Liver (tissue), 9 donors: Measurements from ENCODE around the gene MID1. TPM values are rescaled to one million over a fixed set of nuclear protein-coding genes. Genes with fewer than 3 reads are reported as not detected.

Experiments
- DNase-seq: peaks from one replicate; pipeline ENCODE4 v3.0.0-alpha.2; 2017; ENCODE audit warnings: low spot score
- H3K27ac ChIP-seq, 2 donors: one replicate each; pipeline ENCODE4 v1.7.0; 2013; ENCODE audit warnings: inconsistent platforms in 2 of 2, low read length in 2 of 2, control low read depth in 1 of 2, low read depth in 1 of 2, mild to moderate bottlenecking in 1 of 2
- H3K27me3 ChIP-seq, 4 donors: one replicate each; pipeline versions ENCODE4 v1.6.1 to v1.7.0; 2013; ENCODE audit warnings: low read length in 3 of 4, inconsistent platforms in 1 of 4, mild to moderate bottlenecking in 1 of 4, moderate library complexity in 1 of 4; ENCODE audit not compliant: control insufficient read depth in 4 of 4, insufficient read depth in 4 of 4
- H3K36me3 ChIP-seq, 4 donors: one replicate each; pipeline versions ENCODE4 v1.6.1 to v1.7.0; 2013; ENCODE audit warnings: low read length in 3 of 4, mild to moderate bottlenecking in 3 of 4, low read depth in 1 of 4, moderate library complexity in 1 of 4; ENCODE audit not compliant: control insufficient read depth in 4 of 4, insufficient read depth in 3 of 4
- H3K4me1 ChIP-seq, 4 donors: one replicate each; pipeline versions ENCODE4 v1.6.1 to v1.7.0; 2013; ENCODE audit warnings: low read length in 3 of 4, mild to moderate bottlenecking in 3 of 4, moderate library complexity in 1 of 4; ENCODE audit not compliant: control insufficient read depth in 4 of 4, insufficient read depth in 4 of 4
- H3K4me3 ChIP-seq, 3 donors: one replicate each; pipeline versions ENCODE4 v1.6.1 to v1.7.0; 2013; ENCODE audit warnings: low read length in 3 of 3, control low read depth in 1 of 3, low read depth in 1 of 3, mild to moderate bottlenecking in 1 of 3
- H3K9ac ChIP-seq, 2 donors: one replicate each; pipeline ENCODE4 v1.7.0; 2013; ENCODE audit warnings: low read length in 2 of 2, mild to moderate bottlenecking in 2 of 2, moderate library complexity in 2 of 2, control low read depth in 1 of 2, low read depth in 1 of 2
- H3K9me3 ChIP-seq, 4 donors: one replicate each; pipeline versions ENCODE4 v1.6.1 to v1.7.0; 2013; ENCODE audit warnings: low read length in 3 of 4; ENCODE audit not compliant: control insufficient read depth in 4 of 4
- EGR1 ChIP-seq, 2 donors: IDR thresholded peaks; 2 replicates each; pipeline ENCODE4 v1.6.1; 2016 to 2018; ENCODE audit warnings: antibody characterized with exemption in 2 of 2, low read depth in 2 of 2
- FOXA1 ChIP-seq: IDR thresholded peaks from 2 replicates; pipeline ENCODE4 v1.6.1; 2016; ENCODE audit warnings: antibody characterized with exemption
- FOXA2 ChIP-seq: IDR thresholded peaks from 2 replicates; pipeline ENCODE4 v1.6.1; 2016; ENCODE audit warnings: antibody characterized with exemption
- GABPA ChIP-seq, 2 donors: IDR thresholded peaks in 1 of 2; conservative IDR thresholded peaks in 1 of 2; 2 replicates each; pipeline ENCODE4 v1.6.1; 2016; ENCODE audit warnings: antibody characterized with exemption in 2 of 2, mild to moderate bottlenecking in 1 of 2, moderate library complexity in 1 of 2
- HNF4A ChIP-seq, 2 donors: conservative IDR thresholded peaks; 2 replicates each; pipeline ENCODE4 v1.6.1; 2016; ENCODE audit warnings: antibody characterized with exemption in 2 of 2, mild to moderate bottlenecking in 2 of 2
- HNF4G ChIP-seq: IDR thresholded peaks from 2 replicates; pipeline ENCODE4 v1.6.1; 2016; ENCODE audit warnings: antibody characterized with exemption
- JUND ChIP-seq, 2 donors: IDR thresholded peaks; 2 replicates each; pipeline ENCODE4 v1.6.1; 2016; ENCODE audit warnings: antibody characterized with exemption in 2 of 2
- NR2F2 ChIP-seq: IDR thresholded peaks from 2 replicates; pipeline ENCODE4 v1.6.1; 2016; ENCODE audit warnings: antibody characterized with exemption
- RAD21 ChIP-seq, 2 donors: IDR thresholded peaks; 2 replicates each; pipeline ENCODE4 v1.6.1; 2016; ENCODE audit warnings: antibody characterized with exemption in 2 of 2, mild to moderate bottlenecking in 2 of 2
- RXRA ChIP-seq, 2 donors: IDR thresholded peaks; 2 replicates each; pipeline ENCODE4 v1.6.1; 2017 to 2018; ENCODE audit warnings: antibody characterized with exemption in 2 of 2, mild to moderate bottlenecking in 1 of 2
- SP1 ChIP-seq: IDR thresholded peaks from 2 replicates; pipeline ENCODE4 v1.6.1; 2018; ENCODE audit warnings: antibody characterized with exemption, mild to moderate bottlenecking
- TAF1 ChIP-seq: conservative IDR thresholded peaks from 2 replicates; pipeline ENCODE4 v1.6.1; 2016; ENCODE audit warnings: antibody characterized with exemption, mild to moderate bottlenecking
- YY1 ChIP-seq: IDR thresholded peaks from 2 replicates; pipeline ENCODE4 v1.6.1; 2016; ENCODE audit warnings: antibody characterized with exemption, mild to moderate bottlenecking
- WGBS: extraction: QIAGEN DNeasy Blood & Tissue Kit; methylation state at CpG from one replicate; pipeline ENCODE4 v1.1.7; 2013; 5-methylcytosine and 5-hydroxymethylcytosine counted together
- polyA plus RNA-seq, 2 donors: library from polyadenylated mRNA; stranded (reverse) in 1 of 2; unstranded in 1 of 2; fragments of 200-250 nt in 1 of 2; fragments of >200 nt in 1 of 2; fragmentation: Nextera tagmentation in 1 of 2; extraction: Ambion mirVana in 1 of 2; gene quantifications; one replicate each; pipeline versions ENCODE4 v1.2.1 to v1.2.3, GENCODE V29; 2013 to 2015
- total RNA-seq, 2 donors: library from RNA; depleted of rRNA; stranded (reverse); fragments of >200 nt; gene quantifications; one replicate each; pipeline ENCODE4 v1.2.3, GENCODE V29; 2014
- TF ChIP-seq, protein P1 (sequence below): IDR thresholded peaks from 2 replicates; pipeline ENCODE4 v1.6.1; 2016; ENCODE audit warnings: antibody characterized with exemption, mild to moderate bottlenecking
- TF ChIP-seq, protein P2 (sequence below): IDR thresholded peaks from 2 replicates; pipeline ENCODE4 v1.6.1; 2016; ENCODE audit warnings: antibody characterized with exemption
- TF ChIP-seq, protein P3 (sequence below): IDR thresholded peaks from 2 replicates; pipeline ENCODE4 v1.6.1; 2016; ENCODE audit warnings: antibody characterized with exemption
- TF ChIP-seq, protein P4 (sequence below): fragments of 150-350 bp; IDR thresholded peaks from 2 replicates; pipeline ENCODE4 v1.5.1; 2017; ENCODE audit warnings: improper control_type of control experiment, low read depth, low read length; ENCODE audit not compliant: missing input control
- TF ChIP-seq, protein P5 (sequence below): IDR thresholded peaks from 2 replicates; pipeline ENCODE4 v1.6.1; 2016; ENCODE audit warnings: antibody characterized with exemption
- donor health status: healthy.
- donor health status: healthy.
- donor health status: healthy.
- donor health status: healthy.
- donor health status: healthy.

Gene MID1
- total and polyA plus RNA-seq, 4 donors, result 1.8 to 7.9 (median 4.2) TPM

DNA sequence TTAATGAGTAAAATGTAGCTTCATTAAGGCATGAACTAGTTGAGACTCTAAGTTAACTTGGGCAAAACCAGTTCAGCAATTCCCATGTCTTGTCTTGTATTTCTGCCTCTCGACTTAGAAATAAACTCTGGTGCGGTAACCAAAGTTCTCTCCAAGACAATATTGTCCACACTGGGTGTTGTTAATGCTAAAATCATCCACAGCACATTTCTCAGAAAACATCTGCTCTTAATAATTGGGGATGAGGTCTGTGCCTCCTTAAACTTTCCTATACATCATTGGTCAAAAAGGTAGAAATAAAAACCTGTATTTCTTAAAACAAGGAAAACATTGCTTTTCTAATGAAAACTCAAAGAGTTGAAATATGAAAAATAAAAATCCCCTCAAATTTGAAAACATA lies 32.9 kb upstream of the MID1 start:
- no peak for DNase-seq
- 99% methylated on average over 2 of the region's 2 CpGs for WGBS
- no peak overlapping the region for H3K27ac ChIP-seq
- H3K4me3 ChIP-seq, result no peak overlapping the region
- no peaks in the 10 kb centered on the region for H3K4me1 ChIP-seq
- peaks cover 0 to 3% (median 0%) of the 10 kb centered on the region in 4 donors for H3K27me3 ChIP-seq
- H3K36me3 ChIP-seq, result no peaks in the 10 kb centered on the region
- TF ChIP-seq, protein P1, sequence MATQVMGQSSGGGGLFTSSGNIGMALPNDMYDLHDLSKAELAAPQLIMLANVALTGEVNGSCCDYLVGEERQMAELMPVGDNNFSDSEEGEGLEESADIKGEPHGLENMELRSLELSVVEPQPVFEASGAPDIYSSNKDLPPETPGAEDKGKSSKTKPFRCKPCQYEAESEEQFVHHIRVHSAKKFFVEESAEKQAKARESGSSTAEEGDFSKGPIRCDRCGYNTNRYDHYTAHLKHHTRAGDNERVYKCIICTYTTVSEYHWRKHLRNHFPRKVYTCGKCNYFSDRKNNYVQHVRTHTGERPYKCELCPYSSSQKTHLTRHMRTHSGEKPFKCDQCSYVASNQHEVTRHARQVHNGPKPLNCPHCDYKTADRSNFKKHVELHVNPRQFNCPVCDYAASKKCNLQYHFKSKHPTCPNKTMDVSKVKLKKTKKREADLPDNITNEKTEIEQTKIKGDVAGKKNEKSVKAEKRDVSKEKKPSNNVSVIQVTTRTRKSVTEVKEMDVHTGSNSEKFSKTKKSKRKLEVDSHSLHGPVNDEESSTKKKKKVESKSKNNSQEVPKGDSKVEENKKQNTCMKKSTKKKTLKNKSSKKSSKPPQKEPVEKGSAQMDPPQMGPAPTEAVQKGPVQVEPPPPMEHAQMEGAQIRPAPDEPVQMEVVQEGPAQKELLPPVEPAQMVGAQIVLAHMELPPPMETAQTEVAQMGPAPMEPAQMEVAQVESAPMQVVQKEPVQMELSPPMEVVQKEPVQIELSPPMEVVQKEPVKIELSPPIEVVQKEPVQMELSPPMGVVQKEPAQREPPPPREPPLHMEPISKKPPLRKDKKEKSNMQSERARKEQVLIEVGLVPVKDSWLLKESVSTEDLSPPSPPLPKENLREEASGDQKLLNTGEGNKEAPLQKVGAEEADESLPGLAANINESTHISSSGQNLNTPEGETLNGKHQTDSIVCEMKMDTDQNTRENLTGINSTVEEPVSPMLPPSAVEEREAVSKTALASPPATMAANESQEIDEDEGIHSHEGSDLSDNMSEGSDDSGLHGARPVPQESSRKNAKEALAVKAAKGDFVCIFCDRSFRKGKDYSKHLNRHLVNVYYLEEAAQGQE, result no peak
- TF ChIP-seq JUND (IDR thresholded peaks at IDR 0.05), result no peak
- no peak for TF ChIP-seq GABPA (IDR thresholded peaks at IDR 0.05 in 1 of 2, conservative IDR thresholded peaks at IDR 0.05 in 1 of 2)
- TF ChIP-seq NR2F2, result no peak
- no peak for TF ChIP-seq FOXA2
- TF ChIP-seq, protein P2, sequence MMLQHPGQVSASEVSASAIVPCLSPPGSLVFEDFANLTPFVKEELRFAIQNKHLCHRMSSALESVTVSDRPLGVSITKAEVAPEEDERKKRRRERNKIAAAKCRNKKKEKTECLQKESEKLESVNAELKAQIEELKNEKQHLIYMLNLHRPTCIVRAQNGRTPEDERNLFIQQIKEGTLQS, result no peak
- TF ChIP-seq SP1, result no peak
- no peak for TF ChIP-seq RXRA (IDR thresholded peaks at IDR 0.05)
- TF ChIP-seq, protein P3, sequence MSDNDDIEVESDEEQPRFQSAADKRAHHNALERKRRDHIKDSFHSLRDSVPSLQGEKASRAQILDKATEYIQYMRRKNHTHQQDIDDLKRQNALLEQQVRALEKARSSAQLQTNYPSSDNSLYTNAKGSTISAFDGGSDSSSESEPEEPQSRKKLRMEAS, result no peak
- no peak for TF ChIP-seq HNF4G
- no peak for TF ChIP-seq HNF4A (conservative IDR thresholded peaks at IDR 0.05)
- no peak for TF ChIP-seq YY1
- TF ChIP-seq, protein P4, sequence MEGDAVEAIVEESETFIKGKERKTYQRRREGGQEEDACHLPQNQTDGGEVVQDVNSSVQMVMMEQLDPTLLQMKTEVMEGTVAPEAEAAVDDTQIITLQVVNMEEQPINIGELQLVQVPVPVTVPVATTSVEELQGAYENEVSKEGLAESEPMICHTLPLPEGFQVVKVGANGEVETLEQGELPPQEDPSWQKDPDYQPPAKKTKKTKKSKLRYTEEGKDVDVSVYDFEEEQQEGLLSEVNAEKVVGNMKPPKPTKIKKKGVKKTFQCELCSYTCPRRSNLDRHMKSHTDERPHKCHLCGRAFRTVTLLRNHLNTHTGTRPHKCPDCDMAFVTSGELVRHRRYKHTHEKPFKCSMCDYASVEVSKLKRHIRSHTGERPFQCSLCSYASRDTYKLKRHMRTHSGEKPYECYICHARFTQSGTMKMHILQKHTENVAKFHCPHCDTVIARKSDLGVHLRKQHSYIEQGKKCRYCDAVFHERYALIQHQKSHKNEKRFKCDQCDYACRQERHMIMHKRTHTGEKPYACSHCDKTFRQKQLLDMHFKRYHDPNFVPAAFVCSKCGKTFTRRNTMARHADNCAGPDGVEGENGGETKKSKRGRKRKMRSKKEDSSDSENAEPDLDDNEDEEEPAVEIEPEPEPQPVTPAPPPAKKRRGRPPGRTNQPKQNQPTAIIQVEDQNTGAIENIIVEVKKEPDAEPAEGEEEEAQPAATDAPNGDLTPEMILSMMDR, result no peak
- TF ChIP-seq, protein P5, sequence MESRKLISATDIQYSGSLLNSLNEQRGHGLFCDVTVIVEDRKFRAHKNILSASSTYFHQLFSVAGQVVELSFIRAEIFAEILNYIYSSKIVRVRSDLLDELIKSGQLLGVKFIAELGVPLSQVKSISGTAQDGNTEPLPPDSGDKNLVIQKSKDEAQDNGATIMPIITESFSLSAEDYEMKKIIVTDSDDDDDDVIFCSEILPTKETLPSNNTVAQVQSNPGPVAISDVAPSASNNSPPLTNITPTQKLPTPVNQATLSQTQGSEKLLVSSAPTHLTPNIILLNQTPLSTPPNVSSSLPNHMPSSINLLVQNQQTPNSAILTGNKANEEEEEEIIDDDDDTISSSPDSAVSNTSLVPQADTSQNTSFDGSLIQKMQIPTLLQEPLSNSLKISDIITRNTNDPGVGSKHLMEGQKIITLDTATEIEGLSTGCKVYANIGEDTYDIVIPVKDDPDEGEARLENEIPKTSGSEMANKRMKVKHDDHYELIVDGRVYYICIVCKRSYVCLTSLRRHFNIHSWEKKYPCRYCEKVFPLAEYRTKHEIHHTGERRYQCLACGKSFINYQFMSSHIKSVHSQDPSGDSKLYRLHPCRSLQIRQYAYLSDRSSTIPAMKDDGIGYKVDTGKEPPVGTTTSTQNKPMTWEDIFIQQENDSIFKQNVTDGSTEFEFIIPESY, result no peak
- TF ChIP-seq RAD21 (IDR thresholded peaks at IDR 0.05), result no peak
- TF ChIP-seq TAF1, result no peak
- no peak for TF ChIP-seq FOXA1
- TF ChIP-seq EGR1 (IDR thresholded peaks at IDR 0.05; ENCODE audit: low read depth in 2 of 2), result no peak
- H3K9ac ChIP-seq, result no peak overlapping the region
- H3K9me3 ChIP-seq, result peaks cover 0 to 3% (median 0%) of the 10 kb centered on the region in 4 donors
